Smooth muscle cell of the brain vasculature (primary cell): ENCODE measurements around the gene WDR13.
"Not testable (repeated sequence)": the region's sequence is repeated elsewhere in the genome, so short reads cannot be mapped to it uniquely, and the experiment has no call there.

Source experiments
- DNase-seq: peaks from one replicate; pipeline ENCODE4 v3.0.0-alpha.2; 2012; ENCODE audit warnings: low read depth, low spot score

Gene WDR13

GRCh38 chrX:48592971-48593370 is 4.3 kb upstream of the WDR13 start:
- DNase-seq, result no peak

GRCh38 chrX:48595929-48596328 is 1.4 kb upstream of the WDR13 start:
- DNase-seq, result no peak

DNA sequence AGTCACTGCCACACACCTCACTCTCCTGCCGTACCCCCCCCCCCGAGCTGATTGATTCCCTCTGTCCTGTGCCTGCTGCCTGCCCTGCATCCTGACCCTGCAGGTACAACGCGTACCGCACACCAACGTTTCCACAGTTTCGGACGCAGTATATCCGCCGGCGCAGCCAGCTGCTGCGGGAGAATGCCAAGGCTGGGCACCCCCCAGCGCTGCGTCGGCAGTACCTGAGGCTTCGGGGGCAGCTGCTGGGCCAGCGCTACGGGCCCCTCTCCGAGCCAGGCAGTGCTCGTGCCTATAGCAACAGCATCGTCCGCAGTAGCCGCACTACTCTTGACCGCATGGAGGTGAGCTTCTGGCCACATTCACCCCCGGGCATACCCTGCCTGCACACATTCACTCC is 1.3 kb downstream of the WDR13 start:
- DNase-seq, result no peak

DNA sequence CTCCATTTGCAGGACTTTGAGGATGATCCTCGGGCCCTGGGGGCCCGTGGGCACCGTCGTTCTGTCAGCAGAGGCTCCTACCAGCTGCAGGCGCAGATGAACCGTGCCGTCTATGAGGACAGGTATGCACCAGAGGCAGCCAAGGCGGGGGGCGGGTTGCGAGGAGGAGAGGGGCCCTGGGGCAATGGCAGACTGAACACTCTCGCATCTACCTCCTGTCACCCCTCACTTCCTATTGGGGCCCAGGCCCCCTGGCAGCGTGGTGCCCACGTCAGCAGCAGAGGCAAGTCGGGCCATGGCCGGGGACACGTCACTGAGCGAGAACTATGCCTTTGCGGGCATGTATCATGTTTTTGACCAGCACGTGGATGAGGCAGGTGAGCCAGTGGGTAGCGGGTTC is 2.0 kb downstream of the WDR13 start:
- DNase-seq, result no peak

DNA sequence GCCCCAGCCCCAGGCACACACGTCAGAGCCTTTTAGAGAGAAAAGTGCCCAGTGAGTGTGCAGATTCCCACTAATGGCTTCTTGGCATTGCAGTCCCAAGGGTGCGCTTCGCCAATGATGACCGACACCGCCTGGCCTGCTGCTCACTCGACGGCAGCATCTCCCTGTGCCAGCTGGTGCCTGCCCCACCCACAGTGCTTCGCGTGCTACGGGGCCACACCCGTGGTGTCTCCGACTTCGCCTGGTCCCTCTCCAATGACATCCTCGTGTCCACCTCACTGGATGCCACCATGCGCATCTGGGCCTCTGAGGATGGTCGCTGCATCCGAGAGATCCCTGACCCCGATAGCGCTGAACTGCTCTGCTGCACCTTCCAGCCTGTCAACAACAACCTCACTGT is 2.9 kb downstream of the WDR13 start:
- DNase-seq, result no peak

DNA sequence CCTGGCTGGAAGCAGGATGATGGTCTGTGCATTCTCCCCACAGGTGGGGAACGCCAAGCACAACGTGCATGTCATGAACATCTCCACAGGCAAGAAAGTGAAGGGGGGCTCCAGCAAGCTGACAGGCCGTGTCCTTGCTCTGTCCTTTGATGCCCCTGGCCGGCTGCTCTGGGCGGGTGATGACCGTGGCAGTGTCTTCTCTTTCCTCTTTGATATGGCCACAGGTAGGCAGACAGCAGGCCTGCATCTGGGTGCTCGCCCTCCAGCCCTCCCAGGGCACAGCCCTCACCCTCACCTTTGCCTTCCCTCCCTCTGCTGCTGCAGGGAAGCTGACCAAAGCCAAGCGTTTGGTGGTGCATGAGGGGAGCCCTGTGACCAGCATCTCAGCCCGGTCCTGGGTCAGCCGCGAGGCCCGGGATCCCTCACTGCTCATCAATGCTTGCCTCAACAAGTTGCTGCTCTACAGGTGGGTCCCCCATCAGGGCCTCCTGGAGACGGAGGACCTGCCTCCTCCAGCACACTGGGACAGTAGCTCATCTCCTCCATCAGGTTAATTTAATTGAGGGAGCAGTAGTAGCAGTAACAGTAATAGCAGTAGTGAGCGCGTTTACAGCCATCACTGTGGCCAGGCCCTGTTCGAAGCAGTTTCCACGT is 4.6 kb downstream of the WDR13 start:
- no peak for DNase-seq

DNA sequence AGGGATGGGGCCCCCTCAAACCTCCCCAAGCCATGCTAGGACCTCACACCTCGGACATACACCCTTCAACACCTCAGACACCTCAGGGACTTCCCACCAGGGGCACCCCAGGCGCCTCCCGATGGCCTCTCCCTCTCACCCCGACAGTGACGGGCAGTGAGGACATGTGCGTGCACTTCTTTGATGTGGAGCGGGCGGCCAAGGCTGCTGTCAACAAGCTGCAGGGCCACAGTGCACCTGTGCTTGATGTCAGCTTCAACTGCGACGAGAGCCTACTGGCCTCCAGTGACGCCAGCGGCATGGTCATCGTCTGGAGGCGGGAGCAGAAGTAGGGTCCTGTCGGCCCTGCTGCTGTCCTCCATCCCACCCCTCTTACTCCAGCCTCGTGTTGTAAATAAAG is 7.4 kb downstream of the WDR13 start:
- DNase-seq, result no peak

GRCh38 chrX:48606091-48606490 is 8.8 kb downstream of the WDR13 start:
- DNase-seq, result no peak

GRCh38 chrX:48611703-48612102 is 14.4 kb downstream of the WDR13 start:
- no peak for DNase-seq

DNA sequence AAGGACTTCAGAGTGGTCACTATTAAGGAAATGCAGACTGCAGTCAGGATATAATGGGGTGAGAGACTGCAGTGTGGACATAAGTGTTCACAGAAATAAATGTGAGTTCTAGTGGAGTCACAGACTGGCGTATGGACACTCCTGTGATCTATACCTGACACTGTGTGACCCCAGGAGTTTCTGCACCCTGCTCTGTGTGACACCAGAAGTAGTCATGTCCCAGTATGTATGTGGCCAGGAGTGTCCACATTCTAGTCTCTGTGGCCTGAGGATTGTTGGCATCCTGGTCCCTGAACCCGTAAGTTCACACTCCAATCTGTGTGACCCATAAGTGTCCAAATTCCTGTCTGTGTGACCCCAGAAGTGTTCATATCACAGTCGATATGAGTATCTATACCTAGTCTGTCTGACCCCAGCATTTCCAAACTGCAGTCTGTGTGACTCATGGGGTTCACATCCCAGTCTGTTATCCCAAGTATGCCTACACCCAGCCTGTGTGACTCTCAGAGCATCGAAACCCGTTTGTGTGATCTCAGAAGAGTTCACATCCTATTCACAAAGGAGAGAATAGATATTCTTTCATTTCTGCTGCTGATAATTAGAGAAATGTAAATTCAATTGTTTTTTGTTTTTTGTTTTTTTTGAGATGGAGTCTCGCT is 16.3 kb downstream of the WDR13 start:
- DNase-seq, result no peak

DNA sequence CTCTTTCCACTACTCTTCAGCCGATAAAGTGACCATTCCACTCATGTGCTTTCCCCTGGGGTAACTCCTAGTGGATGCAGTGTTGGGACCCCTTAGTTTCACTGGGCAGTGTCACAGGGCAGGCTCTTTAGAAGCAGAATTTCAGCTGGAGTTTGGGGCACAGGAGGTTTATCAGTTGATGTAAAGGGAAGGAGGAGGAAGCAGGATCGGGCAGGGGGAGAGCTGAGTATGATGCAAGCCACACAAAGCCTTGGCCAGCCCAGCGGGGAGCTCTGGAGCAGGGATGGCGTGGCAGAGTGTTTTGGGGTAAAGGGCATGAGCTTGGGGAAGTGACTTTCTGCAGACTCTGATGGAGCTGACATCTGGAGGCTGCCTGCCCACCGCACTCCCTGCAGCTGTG is 19.3 kb downstream of the WDR13 start:
- no peak for DNase-seq

GRCh38 chrX:48617542-48618340 is 20.4 kb downstream of the WDR13 start:
- DNase-seq, result peak; percentile 18

DNA sequence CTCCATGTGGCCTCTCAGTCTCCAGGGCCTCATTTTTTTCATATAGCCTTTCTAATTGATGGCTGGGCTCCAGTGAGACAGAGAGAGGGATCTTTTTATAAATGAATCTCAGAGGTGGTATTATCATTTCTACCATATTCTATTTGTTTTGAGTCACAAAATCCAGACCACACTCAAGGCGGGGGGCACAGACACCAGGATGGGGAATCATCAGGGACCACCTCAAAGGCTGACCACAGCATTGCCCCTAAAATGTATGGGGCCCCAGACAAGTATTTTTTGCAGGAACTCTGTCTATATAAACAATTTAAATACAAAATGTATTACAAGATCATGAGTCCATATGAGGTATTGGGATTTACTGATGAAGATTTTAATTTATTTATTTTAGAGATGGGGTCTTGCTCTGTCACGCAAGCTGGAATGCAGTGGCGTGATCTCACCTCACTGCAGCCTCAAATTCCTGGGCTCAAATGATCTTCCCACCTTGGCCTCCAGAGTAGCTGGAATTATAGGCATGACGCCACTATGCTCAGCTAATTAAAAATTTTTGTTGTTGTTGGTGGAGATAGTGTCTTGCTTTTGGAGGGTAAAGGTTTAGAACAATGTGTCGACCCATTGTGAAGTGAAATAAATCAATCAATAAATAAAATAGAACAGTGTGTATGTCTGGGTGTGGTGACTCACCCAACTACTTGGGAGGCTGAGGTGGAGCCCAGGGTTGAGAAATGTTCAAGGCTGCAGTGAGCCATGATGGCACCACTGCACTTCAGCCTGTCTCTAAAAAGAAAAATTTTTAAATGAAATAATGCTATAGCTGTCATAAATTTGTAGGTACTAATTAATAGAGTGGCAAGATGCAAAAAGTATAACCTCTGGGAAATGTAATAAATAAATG is 29.4 kb downstream of the WDR13 start:
- no peak for DNase-seq

DNA sequence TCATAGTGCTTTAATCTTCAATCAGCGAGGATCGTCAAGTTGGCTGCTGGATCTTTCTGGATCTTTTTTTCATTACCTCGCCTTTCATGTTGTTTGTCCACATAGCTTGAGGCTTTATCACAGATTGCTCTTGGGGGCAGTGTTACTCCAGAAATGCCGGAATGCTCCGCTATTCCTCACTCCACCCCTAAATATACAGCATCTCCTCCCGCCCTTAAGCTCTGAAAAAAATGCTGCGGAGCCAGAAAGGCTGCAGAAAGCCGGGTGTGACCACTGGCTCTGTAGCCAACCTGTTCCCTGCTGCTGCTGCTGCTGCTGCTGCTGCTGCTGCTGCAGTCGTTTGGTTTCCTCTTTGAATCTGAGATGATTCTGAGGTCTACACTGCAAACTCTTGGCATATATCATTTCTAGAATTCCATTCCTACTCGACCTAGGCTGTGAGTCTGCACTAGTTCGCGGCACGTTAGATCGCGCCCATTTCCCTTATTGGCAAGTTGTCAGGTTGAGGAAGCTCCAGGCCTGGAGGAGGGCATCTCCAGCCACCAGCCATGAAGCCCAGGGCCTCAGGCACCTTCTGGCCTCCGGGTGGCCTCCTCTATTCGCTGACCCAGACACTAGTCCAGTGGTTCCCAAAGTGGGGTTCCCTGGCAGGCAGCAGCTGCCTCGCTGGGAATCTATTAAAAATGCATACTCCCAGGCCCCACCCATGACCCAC is 34.2 kb downstream of the WDR13 start:
- DNase-seq, result peak; percentile 72

DNA sequence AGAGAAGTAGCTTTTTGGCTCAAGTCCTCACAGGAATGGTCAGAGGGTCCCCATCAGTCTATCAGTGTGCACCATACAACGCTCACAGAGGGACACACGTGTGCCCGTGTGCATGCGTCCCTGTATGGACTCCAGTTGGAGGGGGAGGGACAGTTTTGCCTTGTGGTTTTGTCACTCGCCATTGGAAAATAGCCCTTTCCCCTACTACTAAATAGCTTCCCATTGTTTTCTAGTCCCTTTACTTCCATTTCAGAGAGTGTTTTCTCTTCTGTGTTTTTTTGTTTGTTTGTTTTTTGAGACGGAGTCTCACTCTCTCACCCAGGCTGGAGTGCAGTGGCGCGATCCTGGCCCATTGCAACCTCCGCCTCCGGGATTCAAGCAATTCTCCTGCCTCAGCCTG is 34.9 kb downstream of the WDR13 start:
- no peak for DNase-seq

- no peak for DNase-seq
Observed at GRCh38 chrX:48636301-48636700, 39.0 kb downstream of the WDR13 start.

DNA sequence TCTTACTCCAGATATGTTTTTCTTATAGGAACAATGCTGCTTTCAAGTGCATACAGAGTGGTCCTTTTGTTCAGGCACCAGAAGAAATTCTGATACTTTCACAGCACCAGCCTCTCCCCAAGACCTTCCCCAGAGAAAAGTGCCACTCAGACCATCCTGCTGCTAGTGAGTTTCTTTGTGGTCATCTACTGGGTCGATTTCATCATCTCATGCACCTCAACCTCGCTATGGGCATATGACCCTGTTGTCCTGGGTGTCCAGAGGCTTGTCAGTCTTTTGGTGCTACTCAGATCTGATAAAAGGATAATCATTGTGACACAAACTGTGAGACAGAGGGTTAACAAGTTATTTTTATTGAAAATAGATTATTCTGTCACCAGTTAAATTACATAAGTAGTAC is 39.5 kb downstream of the WDR13 start:
- no peak for DNase-seq

- no peak for DNase-seq
Observed at GRCh38 chrX:48645669-48646068, 48.4 kb downstream of the WDR13 start.

GRCh38 chrX:48648336-48648751 is 51.1 kb downstream of the WDR13 start:
- peak; percentile 15 for DNase-seq

GRCh38 chrX:48649102-48649501 is 51.8 kb downstream of the WDR13 start:
- no peak for DNase-seq

GRCh38 chrX:48652055-48652579 is 54.8 kb downstream of the WDR13 start:
- not testable (repeated sequence) for DNase-seq
